Liver (tissue), 9 donors: ENCODE results near the gene ACTL7B. TPM values are rescaled to one million over a fixed set of nuclear protein-coding genes. Genes with fewer than 3 reads are reported as not detected.

Experiments
- DNase-seq: peaks from one replicate; pipeline ENCODE4 v3.0.0-alpha.2; 2017; ENCODE audit warnings: low spot score
- H3K27ac ChIP-seq, 2 donors: one replicate each; pipeline ENCODE4 v1.7.0; 2013; ENCODE audit warnings: inconsistent platforms in 2 of 2, low read length in 2 of 2, control low read depth in 1 of 2, low read depth in 1 of 2, mild to moderate bottlenecking in 1 of 2
- H3K27me3 ChIP-seq, 4 donors: one replicate each; pipeline versions ENCODE4 v1.6.1 to v1.7.0; 2013; ENCODE audit warnings: low read length in 3 of 4, inconsistent platforms in 1 of 4, mild to moderate bottlenecking in 1 of 4, moderate library complexity in 1 of 4; ENCODE audit not compliant: control insufficient read depth in 4 of 4, insufficient read depth in 4 of 4
- H3K36me3 ChIP-seq, 4 donors: one replicate each; pipeline versions ENCODE4 v1.6.1 to v1.7.0; 2013; ENCODE audit warnings: low read length in 3 of 4, mild to moderate bottlenecking in 3 of 4, low read depth in 1 of 4, moderate library complexity in 1 of 4; ENCODE audit not compliant: control insufficient read depth in 4 of 4, insufficient read depth in 3 of 4
- H3K4me1 ChIP-seq, 4 donors: one replicate each; pipeline versions ENCODE4 v1.6.1 to v1.7.0; 2013; ENCODE audit warnings: low read length in 3 of 4, mild to moderate bottlenecking in 3 of 4, moderate library complexity in 1 of 4; ENCODE audit not compliant: control insufficient read depth in 4 of 4, insufficient read depth in 4 of 4
- H3K4me3 ChIP-seq, 3 donors: one replicate each; pipeline versions ENCODE4 v1.6.1 to v1.7.0; 2013; ENCODE audit warnings: low read length in 3 of 3, control low read depth in 1 of 3, low read depth in 1 of 3, mild to moderate bottlenecking in 1 of 3
- H3K9ac ChIP-seq, 2 donors: one replicate each; pipeline ENCODE4 v1.7.0; 2013; ENCODE audit warnings: low read length in 2 of 2, mild to moderate bottlenecking in 2 of 2, moderate library complexity in 2 of 2, control low read depth in 1 of 2, low read depth in 1 of 2
- H3K9me3 ChIP-seq, 4 donors: one replicate each; pipeline versions ENCODE4 v1.6.1 to v1.7.0; 2013; ENCODE audit warnings: low read length in 3 of 4; ENCODE audit not compliant: control insufficient read depth in 4 of 4
- ATF3 ChIP-seq: IDR thresholded peaks from 2 replicates; pipeline ENCODE4 v1.6.1; 2016; ENCODE audit warnings: antibody characterized with exemption
- CTCF ChIP-seq: fragments of 150-350 bp; IDR thresholded peaks from 2 replicates; pipeline ENCODE4 v1.5.1; 2017; ENCODE audit warnings: improper control_type of control experiment, low read depth, low read length; ENCODE audit not compliant: missing input control
- EGR1 ChIP-seq, 2 donors: IDR thresholded peaks; 2 replicates each; pipeline ENCODE4 v1.6.1; 2016 to 2018; ENCODE audit warnings: antibody characterized with exemption in 2 of 2, low read depth in 2 of 2
- FOXA1 ChIP-seq: IDR thresholded peaks from 2 replicates; pipeline ENCODE4 v1.6.1; 2016; ENCODE audit warnings: antibody characterized with exemption
- FOXA2 ChIP-seq: IDR thresholded peaks from 2 replicates; pipeline ENCODE4 v1.6.1; 2016; ENCODE audit warnings: antibody characterized with exemption
- GABPA ChIP-seq, 2 donors: IDR thresholded peaks in 1 of 2; conservative IDR thresholded peaks in 1 of 2; 2 replicates each; pipeline ENCODE4 v1.6.1; 2016; ENCODE audit warnings: antibody characterized with exemption in 2 of 2, mild to moderate bottlenecking in 1 of 2, moderate library complexity in 1 of 2
- HNF4A ChIP-seq, 2 donors: conservative IDR thresholded peaks; 2 replicates each; pipeline ENCODE4 v1.6.1; 2016; ENCODE audit warnings: antibody characterized with exemption in 2 of 2, mild to moderate bottlenecking in 2 of 2
- HNF4G ChIP-seq: IDR thresholded peaks from 2 replicates; pipeline ENCODE4 v1.6.1; 2016; ENCODE audit warnings: antibody characterized with exemption
- JUND ChIP-seq, 2 donors: IDR thresholded peaks; 2 replicates each; pipeline ENCODE4 v1.6.1; 2016; ENCODE audit warnings: antibody characterized with exemption in 2 of 2
- REST ChIP-seq: IDR thresholded peaks from 2 replicates; pipeline ENCODE4 v1.6.1; 2016; ENCODE audit warnings: antibody characterized with exemption, mild to moderate bottlenecking
- RXRA ChIP-seq, 2 donors: IDR thresholded peaks; 2 replicates each; pipeline ENCODE4 v1.6.1; 2017 to 2018; ENCODE audit warnings: antibody characterized with exemption in 2 of 2, mild to moderate bottlenecking in 1 of 2
- SP1 ChIP-seq: IDR thresholded peaks from 2 replicates; pipeline ENCODE4 v1.6.1; 2018; ENCODE audit warnings: antibody characterized with exemption, mild to moderate bottlenecking
- TAF1 ChIP-seq: conservative IDR thresholded peaks from 2 replicates; pipeline ENCODE4 v1.6.1; 2016; ENCODE audit warnings: antibody characterized with exemption, mild to moderate bottlenecking
- YY1 ChIP-seq: IDR thresholded peaks from 2 replicates; pipeline ENCODE4 v1.6.1; 2016; ENCODE audit warnings: antibody characterized with exemption, mild to moderate bottlenecking
- WGBS: extraction: QIAGEN DNeasy Blood & Tissue Kit; methylation state at CpG from one replicate; pipeline ENCODE4 v1.1.7; 2013; 5-methylcytosine and 5-hydroxymethylcytosine counted together
- polyA plus RNA-seq, 2 donors: library from polyadenylated mRNA; stranded (reverse) in 1 of 2; unstranded in 1 of 2; fragments of 200-250 nt in 1 of 2; fragments of >200 nt in 1 of 2; fragmentation: Nextera tagmentation in 1 of 2; extraction: Ambion mirVana in 1 of 2; gene quantifications; one replicate each; pipeline versions ENCODE4 v1.2.1 to v1.2.3, GENCODE V29; 2013 to 2015
- total RNA-seq, 2 donors: library from RNA; depleted of rRNA; stranded (reverse); fragments of >200 nt; gene quantifications; one replicate each; pipeline ENCODE4 v1.2.3, GENCODE V29; 2014
- TF ChIP-seq, protein P1 (sequence below): IDR thresholded peaks from 2 replicates; pipeline ENCODE4 v1.6.1; 2016; ENCODE audit warnings: antibody characterized with exemption
- donor health status: healthy.
- donor health status: healthy.
- donor health status: healthy.
- donor health status: healthy.
- donor health status: healthy.

Gene ACTL7B
- total and polyA plus RNA-seq, 4 donors, result 0.09 TPM; not detected in 3

DNA sequence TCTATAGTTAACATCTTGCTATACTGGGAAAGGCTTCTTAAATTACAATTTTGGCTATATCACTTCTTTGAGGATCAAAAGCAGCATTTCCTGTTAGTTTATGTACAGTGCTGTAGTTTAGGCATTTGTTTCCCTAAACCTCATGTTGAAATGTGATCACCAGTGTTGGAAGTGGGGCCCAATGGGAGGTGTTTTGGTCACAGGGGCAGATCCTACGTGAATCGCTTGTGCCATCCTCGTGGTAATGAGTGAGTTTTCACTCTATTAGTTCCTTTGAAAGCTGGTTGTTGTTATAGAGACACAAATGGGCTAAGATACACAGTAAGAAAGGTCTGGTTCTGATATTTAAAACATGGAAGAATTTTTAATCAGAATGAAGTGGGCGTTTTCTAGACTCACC is 12.0 kb upstream of the ACTL7B start:
- Histone ChIP-seq H3K27ac (no peak overlapping the region), H3K9ac (no peak overlapping the region), H3K4me3 (no peak overlapping the region), H3K9me3 (peaks cover 0 to 6% (median 0%) of the 10 kb centered on the region in 4 donors), H3K4me1 (peaks cover 4 to 21% (median 12%) of the 10 kb centered on the region in 4 donors), H3K27me3 (no peaks in the 10 kb centered on the region), H3K36me3 (peaks cover 2 to 13% (median 9%) of the 10 kb centered on the region in 4 donors)
- WGBS, result 96% methylated on average over 4 of the region's 4 CpGs
- DNase-seq, result no peak
- TF ChIP-seq CTCF (no peak), FOXA1 (no peak), HNF4G (no peak), FOXA2 (no peak), YY1 (no peak)

DNA sequence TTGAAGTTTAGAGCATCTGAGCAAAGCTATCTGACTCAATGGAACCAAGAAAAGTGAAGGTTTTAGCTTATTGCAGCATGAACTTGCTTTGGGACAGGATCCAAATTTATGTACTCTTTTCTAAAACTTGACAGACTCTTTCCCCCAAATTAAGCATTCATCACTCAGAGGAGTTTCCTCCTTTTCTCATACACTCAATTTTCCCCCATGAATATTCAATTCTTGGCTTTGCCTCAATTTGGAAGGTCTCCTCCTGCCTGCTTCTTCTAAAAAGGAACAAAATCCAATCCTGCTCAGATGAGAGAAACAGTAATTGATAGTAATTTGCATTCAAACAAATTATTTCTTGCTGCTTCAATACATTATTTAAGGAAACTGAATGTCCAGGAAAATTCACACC is 11.3 kb upstream of the ACTL7B start:
- Histone ChIP-seq H3K27ac (no peak overlapping the region), H3K9me3 (peaks cover 0 to 6% (median 0%) of the 10 kb centered on the region in 4 donors), H3K4me3 (no peak overlapping the region), H3K27me3 (no peaks in the 10 kb centered on the region), H3K36me3 (peaks cover 2 to 11% (median 8%) of the 10 kb centered on the region in 4 donors), H3K4me1 (peaks cover 4 to 21% (median 12%) of the 10 kb centered on the region in 4 donors), H3K9ac (no peak overlapping the region)
- DNase-seq, result no peak
- TF ChIP-seq HNF4A (conservative IDR thresholded peaks at IDR 0.05) (no peak), JUND (IDR thresholded peaks at IDR 0.05) (no peak), REST (no peak), GABPA (IDR thresholded peaks at IDR 0.05 in 1 of 2, conservative IDR thresholded peaks at IDR 0.05 in 1 of 2) (no peak), ATF3 (no peak), HNF4G (no peak), YY1 (no peak), EGR1 (IDR thresholded peaks at IDR 0.05; ENCODE audit: low read depth in 2 of 2) (no peak)

- H3K27ac ChIP-seq, result no peak overlapping the region
- peaks cover 4 to 21% (median 12%) of the 10 kb centered on the region in 4 donors for H3K4me1 ChIP-seq
- no peak overlapping the region for H3K9ac ChIP-seq
- H3K9me3 ChIP-seq, result no peaks in the 10 kb centered on the region
- H3K27me3 ChIP-seq, result no peaks in the 10 kb centered on the region
- DNase-seq, result no peak
- no peak overlapping the region for H3K4me3 ChIP-seq
- peaks cover 0 to 2% (median under 1%) of the 10 kb centered on the region in 4 donors for H3K36me3 ChIP-seq
- 72% methylated on average over 2 of the region's 2 CpGs for WGBS
- TF ChIP-seq, protein P1, sequence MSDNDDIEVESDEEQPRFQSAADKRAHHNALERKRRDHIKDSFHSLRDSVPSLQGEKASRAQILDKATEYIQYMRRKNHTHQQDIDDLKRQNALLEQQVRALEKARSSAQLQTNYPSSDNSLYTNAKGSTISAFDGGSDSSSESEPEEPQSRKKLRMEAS, result no peak
- TF ChIP-seq REST, result no peak
- no peak for TF ChIP-seq JUND (IDR thresholded peaks at IDR 0.05)
- no peak for TF ChIP-seq HNF4A (conservative IDR thresholded peaks at IDR 0.05)
- no peak for TF ChIP-seq TAF1
- TF ChIP-seq FOXA1, result no peak
- no peak for TF ChIP-seq CTCF
- no peak for TF ChIP-seq EGR1 (IDR thresholded peaks at IDR 0.05; ENCODE audit: low read depth in 2 of 2)
- TF ChIP-seq HNF4G, result no peak
- no peak for TF ChIP-seq SP1
- TF ChIP-seq RXRA (IDR thresholded peaks at IDR 0.05), result no peak
- TF ChIP-seq GABPA (IDR thresholded peaks at IDR 0.05 in 1 of 2, conservative IDR thresholded peaks at IDR 0.05 in 1 of 2), result no peak
- no peak for TF ChIP-seq YY1
Observed at GRCh38 chr9:108866001-108866420, 10.2 kb upstream of the ACTL7B start.
